Measurements from ENCODE around the gene ABCA7.

- TF ChIP-seq CTCF (IDR thresholded peaks at IDR 0.05; ENCODE audit: poor library complexity, severe bottlenecking): no peak
- TF ChIP-seq POLR2AphosphoS5 (IDR thresholded peaks at IDR 0.05): no peak
These were observed 48.6 kb upstream of the ABCA7 start for GRCh38 chr19:991174-991931.
